BJ (cell line): ENCODE data around the gene MGAT5. TPM values are rescaled to one million over a fixed set of nuclear protein-coding genes. Genes with fewer than 3 reads are reported as not detected.

Experiments
- CTCF ChIA-PET: fragments of 350-600 bp; formaldehyde crosslinking; extraction: SDS; loops from one replicate; lab custom pipeline; 2021; ENCODE audit warnings: antibody characterized with exemption, inconsistent platforms; lab: Yijun Ruan, JAX
- POLR2A ChIA-PET: fragments of 300-600 bp; sonication (Branson Sonifier 250); formaldehyde crosslinking; extraction: SDS; loops from one replicate; lab custom pipeline; 2021; ENCODE audit warnings: antibody characterized with exemption; lab: Charles Lee
- DNase-seq: peaks from one replicate; pipeline ENCODE4 v3.0.0-alpha.2; 2011; ENCODE audit warnings: low read depth
- H3K27me3 ChIP-seq: 2 replicates; pipeline ENCODE4 v1.6.0; 2011; ENCODE audit warnings: low read length; ENCODE audit not compliant: control insufficient read depth, insufficient read depth
- H3K36me3 ChIP-seq: 2 replicates; pipeline ENCODE4 v1.5.1; 2011; ENCODE audit warnings: low read length; ENCODE audit not compliant: control insufficient read depth, insufficient read depth
- H3K4me3 ChIP-seq: 2 replicates; pipeline ENCODE4 v1.5.1; 2011; ENCODE audit warnings: low read depth, mild to moderate bottlenecking, control low read depth, low read length
- CTCF ChIP-seq: IDR thresholded peaks from 2 replicates; pipeline ENCODE4 v1.5.1; 2011; ENCODE audit warnings: low read depth, mild to moderate bottlenecking, control low read depth, inconsistent platforms, low read length, moderate library complexity; ENCODE audit not compliant: insufficient read depth
- polyA plus RNA-seq: library from polyadenylated mRNA; depleted of rRNA; stranded (reverse); fragments of >200 nt; gene quantifications from 2 replicates; pipeline ENCODE4 v1.2.3, GENCODE V29; 2011

The MGAT5 gene
- polyA plus RNA-seq, 1 experiment = 25.0 TPM

- TF ChIP-seq CTCF = no peak
- ChIA-PET POLR2A (no interaction called here), CTCF (no interaction called here)
- Histone ChIP-seq H3K27me3 (peaks cover 2% of the 10 kb centered on the region), H3K36me3 (no peaks in the 10 kb centered on the region), H3K4me3 (no peak overlapping the region)
- DNase-seq = no peak
Observed at GRCh38 chr2:134462275-134462674, 208.4 kb downstream of the MGAT5 start.

GRCh38 chr2:134462791-134463698 lies 209.2 kb downstream of the MGAT5 start:
- no peak for TF ChIP-seq CTCF
- Histone ChIP-seq H3K27me3 (peaks cover 2% of the 10 kb centered on the region), H3K36me3 (no peaks in the 10 kb centered on the region), H3K4me3 (no peak overlapping the region)
- POLR2A ChIA-PET = no interaction called here
- no peak for DNase-seq
- CTCF ChIA-PET = interaction anchor here (1.4 to 1.8 kb wide), 2 partner anchors 8 to 11 kb away, joined by 3 to 4 read pairs; no protein-coding TSS in a partner anchor

GRCh38 chr2:134463699-134464022 lies 209.8 kb downstream of the MGAT5 start:
- Histone ChIP-seq H3K4me3 (no peak overlapping the region), H3K27me3 (peaks cover 2% of the 10 kb centered on the region), H3K36me3 (no peaks in the 10 kb centered on the region)
- DNase-seq = no peak
- CTCF ChIA-PET = interaction anchor here (1.4 to 1.8 kb wide), 2 partner anchors 9 to 12 kb away, joined by 3 to 4 read pairs; no protein-coding TSS in a partner anchor
- no peak for TF ChIP-seq CTCF
- POLR2A ChIA-PET = no interaction called here

GRCh38 chr2:134465228-134466105 lies 211.6 kb downstream of the MGAT5 start:
- Histone ChIP-seq H3K36me3 (no peaks in the 10 kb centered on the region), H3K4me3 (no peak overlapping the region), H3K27me3 (peaks cover 2% of the 10 kb centered on the region)
- ChIA-PET POLR2A (no interaction called here), CTCF (no interaction called here)
- DNase-seq = no peak
- no peak for TF ChIP-seq CTCF

- Histone ChIP-seq H3K4me3 (no peak overlapping the region), H3K27me3 (peaks cover 2% of the 10 kb centered on the region), H3K36me3 (no peaks in the 10 kb centered on the region)
- POLR2A ChIA-PET = no interaction called here
- CTCF ChIA-PET = no interaction called here
- TF ChIP-seq CTCF = no peak
- no peak for DNase-seq
Observed at GRCh38 chr2:134466141-134466540, 212.3 kb downstream of the MGAT5 start.
